ENCODE measurements around the gene P3R3URF.

GRCh38 chr1:46196609-46197008 lies 20.3 kb upstream of the P3R3URF start:
- TF ChIP-seq CTCF (IDR thresholded peaks at IDR 0.05 in 2 of 3, conservative IDR thresholded peaks at IDR 0.05 in 1 of 3; ENCODE audit: borderline replicate concordance in 1 of 3, insufficient read depth in 1 of 3, low read depth in 2 of 3, low read length in 2 of 3) (no peak), FOSL1 (IDR thresholded peaks at IDR 0.05; ENCODE audit: low read depth) (no peak)
